Suppressor macrophage (primary cell): ENCODE data around the gene GORASP2.

Source experiments
- DNase-seq, 4 experiments: peaks; one replicate each; pipeline ENCODE4 v3.0.0-alpha.2; 2020 to 2022

Gene GORASP2

GRCh38 chr2:170999654-171000053 lies 70.6 kb downstream of the GORASP2 start:
- DNase-seq: no peak

- no peak for DNase-seq
These were observed 75.3 kb downstream of the GORASP2 start for GRCh38 chr2:171004363-171004762.

GRCh38 chr2:171004833-171005232 lies 75.8 kb downstream of the GORASP2 start:
- no peak for DNase-seq

- no peak for DNase-seq
These were observed 79.6 kb downstream of the GORASP2 start for GRCh38 chr2:171008550-171009205.

GRCh38 chr2:171009386-171009785 lies 80.3 kb downstream of the GORASP2 start:
- no peak for DNase-seq

- DNase-seq: no peak
These were observed 84.8 kb downstream of the GORASP2 start for GRCh38 chr2:171013851-171014250.

GRCh38 chr2:171016125-171016524 lies 87.1 kb downstream of the GORASP2 start:
- no peak for DNase-seq
